COLO668 (cell line): ENCODE measurements around the gene RETREG1.
"Not testable (repeated sequence)": the region's sequence is repeated elsewhere in the genome, so short reads cannot be mapped to it uniquely, and the experiment has no call there.

ENCODE experiments used
- DNase-seq: peaks from one replicate; lab custom pipeline; 2025; ENCODE audit not compliant: unreplicated experiment; lab: John Stamatoyannopoulos, UW

Gene RETREG1

GRCh38 chr5:16616536-16617273 is at the start of gene RETREG1:
RETREG1 (minus strand) TSS chr5:16616997; CDS start chr5:16616971, 26 bp downstream.
- peak; percentile 90 for DNase-seq

GRCh38 chr5:16666130-16666882 is 49.5 kb upstream of the RETREG1 start:
- DNase-seq: no peak

- no peak for DNase-seq
Observed at GRCh38 chr5:16665601-16666000, 48.8 kb upstream of the RETREG1 start.

GRCh38 chr5:16664368-16664767 is 47.6 kb upstream of the RETREG1 start:
- DNase-seq: no peak

GRCh38 chr5:16663840-16664239 is 47.0 kb upstream of the RETREG1 start:
- DNase-seq: no peak

GRCh38 chr5:16661713-16662112 is 44.9 kb upstream of the RETREG1 start:
- DNase-seq: no peak

- DNase-seq: no peak
Observed at GRCh38 chr5:16660982-16661381, 44.2 kb upstream of the RETREG1 start.

- DNase-seq: no peak
Observed at GRCh38 chr5:16659536-16659935, 42.7 kb upstream of the RETREG1 start.

GRCh38 chr5:16656561-16657191 is 39.9 kb upstream of the RETREG1 start:
- no peak for DNase-seq

- DNase-seq: no peak
Observed at GRCh38 chr5:16654647-16655334, 38.0 kb upstream of the RETREG1 start.

- not testable (repeated sequence) for DNase-seq
Observed at GRCh38 chr5:16648739-16649138, 31.9 kb upstream of the RETREG1 start.

GRCh38 chr5:16644301-16644889 is 27.6 kb upstream of the RETREG1 start:
- DNase-seq: no peak

- no peak for DNase-seq
Observed at GRCh38 chr5:16642867-16643266, 26.1 kb upstream of the RETREG1 start.

GRCh38 chr5:16639206-16639605 is 22.4 kb upstream of the RETREG1 start:
- DNase-seq: no peak

GRCh38 chr5:16628376-16628775 is 11.6 kb upstream of the RETREG1 start:
- no peak for DNase-seq

- no peak for DNase-seq
Observed at GRCh38 chr5:16626696-16627264, 10.0 kb upstream of the RETREG1 start.

GRCh38 chr5:16625096-16625495 is 8.3 kb upstream of the RETREG1 start:
- no peak for DNase-seq

- DNase-seq: no peak
Observed at GRCh38 chr5:16619136-16619535, 2.3 kb upstream of the RETREG1 start.

- DNase-seq: peak; percentile 67
Observed at GRCh38 chr5:16618138-16618897, 1.5 kb upstream of the RETREG1 start.
